ENCODE data around the gene RNU6-7.

Gene RNU6-7

GRCh38 chr14:32251530-32251929 is 49.7 kb downstream of the RNU6-7 start:
- Histone ChIP-seq H3K27ac (ENCODE audit: low read length) (no peak overlapping the region), H3K79me2 (ENCODE audit: low read length) (no peaks in the 10 kb centered on the region), H2AFZ (ENCODE audit: low read depth, low read length) (peak overlapping the region; percentile 81), H3K9ac (ENCODE audit: low read length) (no peak overlapping the region), H3K36me3 (replicated peaks; ENCODE audit: low read depth, low read length) (no peaks in the 10 kb centered on the region), H3K4me1 (ENCODE audit: low read length) (no peaks in the 10 kb centered on the region), H3K4me2 (ENCODE audit: low read length) (peak overlapping the region; percentile 15; the same call in 1 of the 2 replicates), H3K4me3 (ENCODE audit: low read length) (no peak overlapping the region), H3K9me3 (ENCODE audit: insufficient read depth, low read length) (no peaks in the 10 kb centered on the region), H3K27me3 (ENCODE audit: low read depth, low read length) (no peaks in the 10 kb centered on the region), H4K20me1 (ENCODE audit: insufficient read depth, low read length) (no peaks in the 10 kb centered on the region)
- TF ChIP-seq EZH2phosphoT487 (IDR thresholded peaks at IDR 0.05; ENCODE audit: low read depth) = no peak
- no peak for TF ChIP-seq CTCF (IDR thresholded peaks at IDR 0.05; ENCODE audit: low read depth, low read length)
